ENCODE data around the gene FAM228A.
"Not testable (repeated sequence)": the region's sequence is repeated elsewhere in the genome, so short reads cannot be mapped to it uniquely, and the experiment has no call there.

Gene FAM228A

DNA sequence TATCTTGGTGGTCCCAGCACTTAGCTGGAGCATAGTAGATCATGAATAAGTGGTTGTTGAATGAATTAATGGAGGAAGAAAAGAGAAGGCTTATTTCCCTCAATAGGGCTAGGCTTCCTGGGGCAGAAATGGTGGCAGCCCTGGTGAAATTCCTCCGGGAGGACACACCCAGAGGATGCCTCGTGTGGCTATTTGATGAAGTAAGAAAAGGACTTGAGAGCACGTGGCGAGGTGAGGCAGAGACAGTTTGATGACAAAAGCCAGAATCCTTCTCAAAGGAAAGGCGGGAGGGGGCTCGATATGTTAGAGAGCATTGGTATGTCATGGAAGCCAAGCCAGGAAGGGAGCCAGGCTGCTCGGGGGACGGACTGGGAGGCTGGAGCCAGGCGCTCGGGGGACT, 14.7 kb downstream of the FAM228A start:
- no peak overlapping the region for H3K4me3 ChIP-seq (IDR thresholded peaks at IDR 0.05; ENCODE audit: insufficient read depth, low read depth, low read length)
- no peak overlapping the region for H3K27ac ChIP-seq
- no peak overlapping the region for H2AFZ ChIP-seq (ENCODE audit: low read depth)
- H4K20me1 ChIP-seq (ENCODE audit: insufficient read depth): no peaks in the 10 kb centered on the region
- H3K9ac ChIP-seq: no peak overlapping the region
- TF ChIP-seq CTCF (conservative IDR thresholded peaks at IDR 0.05; ENCODE audit: low read depth, low read length): no peak
- no peaks in the 10 kb centered on the region for H3K4me1 ChIP-seq (ENCODE audit: low read depth, poor library complexity, severe bottlenecking)
- no peaks in the 10 kb centered on the region for H3K36me3 ChIP-seq (ENCODE audit: insufficient read depth)
- H3K79me2 ChIP-seq (ENCODE audit: insufficient read depth, low read depth): no peaks in the 10 kb centered on the region
- no peak overlapping the region for H3K4me2 ChIP-seq
- no peaks in the 10 kb centered on the region for H3K27me3 ChIP-seq (ENCODE audit: insufficient read depth, low read depth)

DNA sequence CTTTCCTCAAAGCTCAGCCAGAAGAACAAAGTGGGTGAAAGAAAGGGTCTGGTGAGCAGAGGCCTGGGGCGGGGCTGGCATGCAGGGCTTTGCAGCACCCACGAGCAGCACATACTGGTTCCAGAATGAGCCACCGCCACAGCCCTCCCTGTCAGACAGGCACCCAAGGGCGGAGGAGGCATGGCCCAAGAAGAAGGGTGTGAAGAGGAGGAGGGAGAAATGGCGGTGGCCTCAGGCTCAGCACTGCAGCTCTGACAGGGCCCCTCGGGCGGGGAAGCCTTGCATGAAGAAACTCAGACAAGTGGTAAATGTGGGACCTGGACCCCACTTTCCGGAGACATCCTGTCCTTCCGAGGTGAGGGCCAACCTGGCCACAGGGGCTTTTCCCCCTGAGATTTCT, 15.7 kb downstream of the FAM228A start:
- no peak overlapping the region for H3K4me3 ChIP-seq (IDR thresholded peaks at IDR 0.05; ENCODE audit: insufficient read depth, low read depth, low read length)
- H3K36me3 ChIP-seq (ENCODE audit: insufficient read depth): no peaks in the 10 kb centered on the region
- no peak overlapping the region for H2AFZ ChIP-seq (ENCODE audit: low read depth)
- H4K20me1 ChIP-seq (ENCODE audit: insufficient read depth): no peaks in the 10 kb centered on the region
- no peak for TF ChIP-seq CTCF (conservative IDR thresholded peaks at IDR 0.05; ENCODE audit: low read depth, low read length)
- H3K4me2 ChIP-seq: no peak overlapping the region
- no peaks in the 10 kb centered on the region for H3K79me2 ChIP-seq (ENCODE audit: insufficient read depth, low read depth)
- no peak overlapping the region for H3K27ac ChIP-seq
- no peaks in the 10 kb centered on the region for H3K27me3 ChIP-seq (ENCODE audit: insufficient read depth, low read depth)
- H3K4me1 ChIP-seq (ENCODE audit: low read depth, poor library complexity, severe bottlenecking): no peaks in the 10 kb centered on the region
- H3K9ac ChIP-seq: no peak overlapping the region

- H3K27ac ChIP-seq: no peak overlapping the region
- H3K4me3 ChIP-seq (IDR thresholded peaks at IDR 0.05; ENCODE audit: insufficient read depth, low read depth, low read length): no peak overlapping the region
- no peaks in the 10 kb centered on the region for H3K4me1 ChIP-seq (ENCODE audit: low read depth, poor library complexity, severe bottlenecking)
- H3K27me3 ChIP-seq (ENCODE audit: insufficient read depth, low read depth): no peaks in the 10 kb centered on the region
- no peak for TF ChIP-seq CTCF (conservative IDR thresholded peaks at IDR 0.05; ENCODE audit: low read depth, low read length)
- H3K4me2 ChIP-seq: no peak overlapping the region
- no peaks in the 10 kb centered on the region for H3K79me2 ChIP-seq (ENCODE audit: insufficient read depth, low read depth)
- no peaks in the 10 kb centered on the region for H4K20me1 ChIP-seq (ENCODE audit: insufficient read depth)
- no peaks in the 10 kb centered on the region for H3K36me3 ChIP-seq (ENCODE audit: insufficient read depth)
- no peak overlapping the region for H3K9ac ChIP-seq
- no peak overlapping the region for H2AFZ ChIP-seq (ENCODE audit: low read depth)
Measured at GRCh38 chr2:24191156-24191555, 16.3 kb downstream of the FAM228A start.

GRCh38 chr2:24191848-24192247, 17.0 kb downstream of the FAM228A start:
- no peaks in the 10 kb centered on the region for H4K20me1 ChIP-seq (ENCODE audit: insufficient read depth)
- H3K27ac ChIP-seq: no peak overlapping the region
- TF ChIP-seq CTCF (conservative IDR thresholded peaks at IDR 0.05; ENCODE audit: low read depth, low read length): no peak
- H3K27me3 ChIP-seq (ENCODE audit: insufficient read depth, low read depth): no peaks in the 10 kb centered on the region
- H3K9ac ChIP-seq: no peak overlapping the region
- H3K4me3 ChIP-seq (IDR thresholded peaks at IDR 0.05; ENCODE audit: insufficient read depth, low read depth, low read length): no peak overlapping the region
- no peak overlapping the region for H2AFZ ChIP-seq (ENCODE audit: low read depth)
- no peaks in the 10 kb centered on the region for H3K79me2 ChIP-seq (ENCODE audit: insufficient read depth, low read depth)
- no peaks in the 10 kb centered on the region for H3K36me3 ChIP-seq (ENCODE audit: insufficient read depth)
- H3K4me1 ChIP-seq (ENCODE audit: low read depth, poor library complexity, severe bottlenecking): no peaks in the 10 kb centered on the region
- no peak overlapping the region for H3K4me2 ChIP-seq

DNA sequence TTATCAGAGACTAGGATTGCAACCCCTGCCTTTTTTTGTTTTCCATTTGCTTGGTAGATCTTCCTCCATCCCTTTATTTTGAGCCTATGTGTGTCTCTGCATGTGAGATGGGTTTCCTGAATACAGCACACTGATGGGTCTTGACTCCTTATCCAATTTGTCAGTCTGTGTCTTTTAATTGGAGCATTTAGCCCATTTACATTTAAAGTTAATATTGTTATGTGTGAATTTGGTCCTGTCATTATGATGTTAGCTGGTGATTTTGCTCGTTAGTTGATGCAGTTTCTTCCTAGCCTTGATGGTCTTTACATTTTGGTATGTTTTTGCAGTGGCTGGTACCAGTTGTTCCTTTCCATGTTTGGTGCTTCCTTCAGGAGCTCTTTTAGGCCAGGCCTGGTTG, 22.4 kb downstream of the FAM228A start:
- H2AFZ ChIP-seq (ENCODE audit: low read depth); H3K4me1 ChIP-seq (ENCODE audit: low read depth, poor library complexity, severe bottlenecking); H3K9ac ChIP-seq; H4K20me1 ChIP-seq (ENCODE audit: insufficient read depth); H3K27ac ChIP-seq; H3K4me3 ChIP-seq (IDR thresholded peaks at IDR 0.05; ENCODE audit: insufficient read depth, low read depth, low read length); H3K27me3 ChIP-seq (ENCODE audit: insufficient read depth, low read depth); H3K36me3 ChIP-seq (ENCODE audit: insufficient read depth); H3K4me2 ChIP-seq; H3K79me2 ChIP-seq (ENCODE audit: insufficient read depth, low read depth): not testable (repeated sequence)
